CD4-positive, alpha-beta T cell treated with Interleukin-15 for 4 hours (primary cell): ENCODE measurements around the gene JAZF1.

Experiments
- DNase-seq: peaks from one replicate; pipeline ENCODE4 v3.0.0-alpha.2; 2020; ENCODE audit warnings: low spot score

JAZF1 gene

DNA sequence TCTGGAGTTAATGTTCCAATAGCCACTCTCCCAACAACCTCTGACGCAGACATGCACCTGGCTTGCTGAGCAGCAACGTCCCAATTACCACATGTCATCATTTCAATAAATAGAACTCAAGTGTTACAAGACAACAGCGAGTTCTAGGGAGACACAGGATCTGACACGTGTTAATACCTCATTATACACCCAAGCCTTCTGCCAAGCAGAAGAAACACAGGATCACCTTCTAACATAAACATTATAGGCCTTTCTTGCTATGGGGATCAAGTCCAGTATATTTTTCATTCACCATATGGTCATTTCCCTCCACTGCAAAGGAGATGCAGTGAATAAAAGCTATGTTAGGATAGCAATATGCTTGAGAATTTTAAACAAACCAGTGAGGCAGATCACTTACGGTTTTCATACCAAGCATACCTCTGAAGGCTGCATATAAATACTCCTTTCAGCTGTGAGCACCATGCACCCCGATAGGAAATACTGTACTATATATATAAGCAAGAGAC is 74.2 kb downstream of the JAZF1 start:
- no peak for DNase-seq

DNA sequence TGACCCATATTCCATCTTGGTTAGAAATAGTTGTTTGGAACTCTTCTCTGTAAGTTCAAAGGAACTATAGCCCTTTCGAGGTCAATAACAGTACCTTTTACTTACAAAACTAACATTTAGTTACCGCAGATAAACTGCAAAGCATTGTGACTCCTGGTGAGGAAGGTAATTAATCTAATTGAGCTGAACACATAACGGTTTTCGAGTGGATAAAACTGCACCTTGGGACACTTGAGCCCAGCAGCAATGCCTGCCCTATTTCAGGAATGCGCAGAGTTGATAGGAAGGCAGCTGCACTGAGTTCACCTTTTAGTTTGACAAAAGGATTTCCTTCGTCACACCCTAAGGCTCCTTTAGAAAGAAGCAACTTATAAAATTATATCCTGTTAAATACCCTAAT is 75.4 kb downstream of the JAZF1 start:
- DNase-seq, result no peak

DNA sequence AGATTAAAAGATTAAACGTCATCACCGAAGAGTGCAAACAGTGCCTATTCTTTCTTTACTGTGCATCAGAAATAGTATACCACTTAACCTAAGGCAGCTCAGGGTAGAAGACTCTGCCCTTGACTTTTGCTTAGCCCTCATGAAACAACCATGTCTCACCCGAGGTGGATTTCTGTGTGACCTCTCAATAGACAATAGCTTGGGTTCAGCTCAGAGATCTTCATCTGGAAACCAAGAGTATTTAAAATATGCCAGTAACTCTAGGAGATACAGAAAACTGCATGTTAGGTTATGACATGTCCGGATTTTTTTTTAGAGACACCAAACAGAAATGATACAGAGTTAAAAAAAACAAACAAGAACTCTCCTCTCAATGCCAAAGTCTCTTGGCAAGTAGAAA is 75.8 kb downstream of the JAZF1 start:
- DNase-seq, result no peak

DNA sequence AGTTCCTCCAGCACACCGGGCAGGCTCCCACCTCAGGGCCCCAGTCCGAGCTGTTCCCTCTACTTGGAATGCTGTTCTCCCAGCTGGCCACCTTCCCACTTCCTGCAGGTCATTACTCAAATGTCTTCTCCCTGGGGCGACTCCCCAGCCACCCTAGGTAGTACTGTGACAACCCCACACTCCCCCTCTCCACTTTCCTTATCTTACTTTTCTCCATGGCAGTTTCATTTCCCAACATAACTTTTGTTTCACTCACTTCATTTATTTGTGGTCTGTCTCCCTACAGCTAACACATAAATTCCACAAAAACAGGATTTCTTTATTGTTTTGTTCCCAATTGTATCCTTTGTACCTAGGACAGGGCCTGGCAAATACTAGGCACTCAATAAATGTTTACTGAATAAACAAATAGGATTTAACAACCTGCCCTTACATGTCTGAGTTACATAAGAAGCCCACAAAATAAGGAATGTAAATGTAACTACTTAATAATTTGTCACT is 76.5 kb downstream of the JAZF1 start:
- no peak for DNase-seq

DNA sequence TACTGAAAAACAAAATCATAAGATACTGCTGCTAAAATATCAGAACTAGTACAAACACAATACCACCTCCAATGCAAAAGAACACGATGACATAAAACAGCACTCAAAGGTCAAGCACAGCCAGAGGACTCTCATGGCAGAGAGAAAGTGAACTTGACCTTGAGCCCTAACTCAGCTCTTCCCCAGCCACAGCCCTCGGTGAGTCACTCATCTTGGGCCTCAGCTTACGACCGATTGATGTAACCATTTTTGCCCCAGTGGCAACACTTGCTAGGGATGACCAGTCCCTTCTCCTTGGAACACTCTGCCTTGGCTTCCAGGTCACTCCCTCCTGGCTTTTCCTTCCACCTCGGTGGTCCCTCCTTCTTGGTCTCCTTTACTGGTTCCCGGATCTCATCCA is 77.8 kb downstream of the JAZF1 start:
- DNase-seq, result no peak

DNA sequence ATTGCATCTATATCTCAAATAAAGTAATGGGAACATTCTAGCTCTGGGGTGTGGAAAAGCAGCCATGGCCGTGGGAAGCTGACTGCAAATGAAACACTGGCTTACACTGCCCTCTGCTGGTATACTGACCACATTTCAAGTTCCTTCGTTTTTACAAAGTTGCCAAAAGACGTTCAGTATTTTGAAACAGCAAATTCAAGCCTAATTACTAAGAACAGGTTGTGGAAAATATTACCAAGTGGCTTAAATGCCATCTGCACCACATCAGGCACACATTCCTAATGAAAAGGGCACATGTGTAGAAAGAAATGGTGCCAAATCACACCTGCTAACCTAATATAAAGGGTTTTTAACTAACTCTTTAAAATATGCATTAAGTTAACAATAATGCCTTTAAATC is 83.9 kb downstream of the JAZF1 start:
- DNase-seq, result peak; percentile 50

DNA sequence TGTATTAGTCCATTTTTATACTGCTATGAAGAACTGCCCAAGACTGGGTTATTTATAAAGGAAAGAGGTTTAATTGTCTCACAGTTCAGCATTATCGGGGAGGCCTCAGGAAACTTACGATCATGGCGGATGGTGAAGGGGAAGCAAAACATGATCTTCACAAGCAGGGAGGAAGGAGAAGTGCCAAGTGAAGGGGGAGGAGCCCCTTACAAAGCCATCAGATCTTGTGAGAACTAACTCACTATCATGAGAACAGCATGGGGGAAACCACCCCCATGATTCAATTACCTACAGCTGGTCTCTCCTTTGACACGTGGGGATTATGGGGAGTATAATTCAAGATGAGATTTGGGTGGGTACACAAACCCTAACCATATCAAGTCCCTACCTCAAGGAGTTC is 85.4 kb downstream of the JAZF1 start:
- DNase-seq, result no peak

DNA sequence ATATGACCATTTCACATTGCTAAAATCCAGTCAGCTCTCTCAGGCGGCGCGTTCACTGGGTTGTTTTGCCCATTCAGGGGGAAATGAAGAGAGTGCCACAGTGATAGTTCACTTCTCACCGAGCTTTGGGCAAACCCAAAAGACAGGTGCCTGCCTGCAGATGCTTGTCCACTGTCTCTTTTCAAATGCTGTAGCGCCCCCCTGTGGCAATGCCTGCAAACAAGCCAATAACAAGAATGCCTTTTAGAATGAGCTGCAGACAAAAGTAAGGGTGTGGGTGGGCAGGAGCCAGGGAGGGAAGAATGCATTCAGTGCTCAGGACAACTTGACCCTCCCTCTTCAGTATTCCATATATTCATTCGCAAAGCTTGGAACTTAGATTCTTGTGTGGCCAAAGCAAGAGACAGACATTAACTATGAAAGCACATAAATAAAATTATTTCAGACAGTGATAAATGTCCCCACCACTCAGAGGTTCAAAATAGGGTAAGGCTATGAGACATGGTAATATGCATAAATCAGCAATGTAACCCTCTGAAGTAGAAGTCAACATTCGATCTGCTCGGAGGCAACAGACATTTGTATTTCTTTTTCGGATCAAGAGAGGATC is 86.9 kb downstream of the JAZF1 start:
- DNase-seq, result peak; percentile 25

DNA sequence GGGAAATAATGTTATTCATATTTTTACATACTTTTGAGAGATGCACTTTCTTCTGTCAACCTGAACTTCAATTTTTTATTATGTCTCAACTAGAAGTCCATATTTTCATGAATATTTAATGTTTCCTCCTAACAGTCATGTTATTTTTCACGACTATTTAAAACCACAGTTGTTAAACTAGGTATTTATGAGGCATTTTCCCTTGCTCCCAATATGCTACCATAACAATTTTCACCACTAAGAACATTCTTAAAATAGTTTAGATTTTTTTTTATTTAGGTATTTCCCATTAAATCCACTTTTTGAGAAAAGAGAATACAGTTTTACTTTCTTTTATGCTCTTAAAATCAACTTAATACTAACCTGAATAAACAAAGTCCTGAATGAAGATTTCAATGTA is 89.4 kb downstream of the JAZF1 start:
- no peak for DNase-seq

DNA sequence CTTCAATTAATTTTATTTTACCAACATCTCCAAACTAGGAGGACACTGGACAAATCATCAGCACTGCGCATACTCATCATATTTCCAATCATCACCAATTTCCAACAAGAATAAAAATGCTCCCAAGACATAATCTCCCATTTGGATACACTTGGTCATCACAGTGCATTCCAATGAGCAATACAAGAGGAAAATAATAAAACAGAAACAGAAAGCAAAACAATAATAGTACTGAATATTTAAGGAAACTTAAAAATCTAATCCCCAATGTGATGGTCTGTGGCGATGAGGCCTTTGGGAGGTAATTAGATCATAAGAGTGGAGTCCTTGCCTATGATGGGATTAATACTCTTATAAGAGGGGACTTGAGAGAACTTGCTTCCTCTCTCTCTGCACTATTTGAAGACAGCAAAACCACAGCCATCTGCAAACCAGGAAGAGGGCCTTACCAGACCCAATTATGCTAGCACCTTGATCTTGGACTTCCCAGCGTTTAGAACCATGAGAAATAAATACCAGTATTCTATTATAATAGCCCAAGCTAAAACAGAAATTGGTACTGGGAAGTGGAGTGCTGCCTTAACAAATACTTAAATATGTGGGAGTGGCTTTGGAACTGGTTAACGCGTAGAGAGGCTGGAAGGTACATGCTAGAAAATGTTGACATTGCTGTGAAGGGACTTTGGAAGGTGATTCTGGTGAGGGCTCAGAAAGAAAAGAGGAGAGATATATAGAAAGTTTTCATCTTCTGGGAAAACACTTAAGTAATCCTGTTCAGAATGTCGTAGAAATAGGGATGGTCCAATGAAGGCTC is 91.5 kb downstream of the JAZF1 start:
- DNase-seq, result no peak

DNA sequence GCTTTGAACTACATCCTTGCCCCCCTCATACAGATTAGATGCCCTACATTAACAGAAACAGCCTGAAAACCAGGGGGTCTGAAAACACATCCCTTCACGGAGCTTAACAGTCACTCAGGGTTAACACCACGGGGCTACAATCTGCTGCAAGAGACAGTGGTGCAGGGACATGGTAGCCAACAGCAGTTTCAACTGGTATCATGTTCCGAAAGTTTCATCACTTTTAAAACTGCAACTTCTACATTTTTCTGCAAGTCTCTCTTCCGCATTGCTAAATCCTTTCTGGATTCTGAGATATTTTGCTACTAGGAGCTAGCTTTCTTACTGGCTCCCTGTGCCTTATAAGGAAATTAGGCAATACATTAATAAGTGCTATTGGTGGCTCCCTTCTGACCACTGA is 92.6 kb downstream of the JAZF1 start:
- no peak for DNase-seq

DNA sequence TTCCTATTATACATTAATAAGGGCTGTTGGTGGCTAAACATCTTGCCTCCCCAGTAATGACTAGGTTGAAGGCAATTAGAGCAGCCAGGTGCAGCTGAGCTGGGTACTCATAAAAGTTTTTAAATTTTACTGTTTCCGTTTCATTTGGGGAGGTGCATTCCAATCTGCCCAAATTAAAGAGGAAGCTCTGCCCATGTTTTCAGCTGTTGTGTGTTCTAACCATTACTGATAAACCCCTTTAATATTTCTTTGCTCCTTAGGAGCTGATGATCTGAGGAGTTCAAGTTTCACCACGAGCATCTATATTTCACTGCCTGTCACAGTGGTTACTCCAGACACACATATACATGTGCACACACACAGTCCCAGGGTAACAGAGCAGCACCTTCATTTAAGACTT is 94.4 kb downstream of the JAZF1 start:
- no peak for DNase-seq

DNA sequence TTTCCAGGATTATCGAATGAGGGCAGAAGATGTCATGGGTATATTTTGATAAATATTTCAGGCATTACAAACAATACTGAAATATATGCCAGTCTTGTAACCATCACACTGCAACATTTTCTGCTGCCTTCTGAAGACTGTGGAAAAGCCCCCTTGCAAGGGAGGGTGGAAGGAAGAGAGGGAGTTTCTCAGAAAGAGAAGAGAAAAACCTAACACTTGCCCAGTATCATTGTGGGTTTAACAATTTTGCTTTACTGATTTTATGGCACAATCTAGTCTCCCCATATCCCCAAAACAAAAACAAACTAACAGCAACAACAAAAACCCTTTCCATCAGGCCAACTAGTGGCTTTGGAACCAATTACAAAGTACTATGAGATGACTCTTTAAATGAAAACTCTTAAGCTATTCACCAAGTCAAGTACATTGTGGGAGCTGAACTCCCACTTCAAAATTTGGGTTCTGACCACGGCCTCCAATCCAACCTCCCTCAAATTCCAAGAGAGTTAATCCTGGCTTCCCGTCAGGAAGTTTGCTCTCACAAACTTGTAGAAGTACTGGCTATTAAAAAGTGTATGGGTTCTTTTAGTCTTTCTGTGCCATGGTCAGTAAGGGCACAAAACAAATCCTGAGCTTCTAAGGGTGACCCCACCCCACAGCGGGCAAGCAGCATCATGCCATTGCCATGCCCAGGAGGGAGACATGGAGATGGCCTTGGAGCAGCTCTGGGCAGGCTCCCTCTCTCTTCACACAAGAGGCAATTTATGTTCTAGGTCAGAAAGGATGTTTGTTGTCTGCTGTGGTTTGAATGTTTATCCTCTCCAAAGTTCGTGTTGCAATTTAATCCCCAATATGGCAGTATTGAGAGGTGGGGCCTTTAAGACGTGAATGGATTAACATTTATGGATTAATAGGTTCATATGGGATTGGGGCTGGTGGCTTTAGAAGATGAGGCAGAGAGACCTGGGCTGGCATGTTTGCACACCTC is 96.3 kb downstream of the JAZF1 start:
- DNase-seq, result no peak

DNA sequence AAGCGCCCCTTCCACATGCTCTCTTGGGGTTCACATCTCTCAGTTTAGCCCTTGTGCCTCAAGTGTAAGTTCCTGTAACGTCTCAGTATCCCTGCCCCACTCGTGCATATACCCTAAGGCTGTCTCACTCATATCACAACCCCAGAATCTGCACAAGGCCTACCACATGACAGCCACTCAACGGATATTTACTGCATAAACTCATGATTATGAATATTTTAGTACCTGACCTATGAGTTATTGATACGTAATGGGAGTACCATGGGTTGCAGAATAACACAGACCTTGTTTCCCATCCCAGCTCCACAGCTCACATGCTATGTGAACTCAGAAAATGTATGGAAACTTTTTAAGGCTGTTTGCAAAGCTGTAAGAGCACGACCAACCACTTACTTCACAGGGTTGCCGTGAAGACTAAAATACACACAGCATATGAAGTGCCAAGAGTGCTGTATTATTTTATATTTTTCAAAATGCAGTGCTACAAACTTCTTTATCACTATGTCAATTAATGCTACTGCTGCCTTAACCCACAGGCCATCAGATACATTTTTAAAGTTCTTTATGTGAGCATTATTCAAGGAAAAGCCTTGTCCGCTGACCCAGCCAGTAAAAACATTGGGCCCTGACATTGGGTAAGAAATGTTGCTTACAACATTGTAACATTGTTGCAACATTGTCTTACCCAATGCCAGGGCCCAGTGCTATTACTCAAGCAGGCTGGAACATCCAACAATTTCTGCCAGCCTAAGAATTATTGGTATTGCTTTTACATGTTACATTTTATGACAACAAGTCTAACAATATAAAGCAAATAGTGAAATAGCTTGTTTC is 97.2 kb downstream of the JAZF1 start:
- DNase-seq, result no peak

DNA sequence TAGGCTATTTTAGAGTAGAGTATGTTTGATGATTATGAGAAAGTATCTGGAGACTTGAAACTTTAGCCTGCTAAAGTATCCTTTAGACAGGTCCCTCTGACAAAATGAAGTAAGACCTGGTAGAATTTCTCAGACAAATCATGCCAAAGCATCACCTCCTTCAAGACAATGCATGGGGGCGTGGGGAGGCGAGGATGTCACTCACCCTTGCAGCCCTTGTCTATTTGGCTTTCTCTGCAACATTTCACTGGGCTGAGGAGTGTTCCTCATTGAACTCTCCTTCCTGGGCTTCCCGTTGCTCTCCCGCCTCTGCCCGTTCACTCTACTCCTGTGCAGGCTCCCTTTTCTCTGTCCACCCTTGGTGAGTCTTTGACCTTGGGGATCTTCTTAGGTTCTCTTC is 98.5 kb downstream of the JAZF1 start:
- no peak for DNase-seq

DNA sequence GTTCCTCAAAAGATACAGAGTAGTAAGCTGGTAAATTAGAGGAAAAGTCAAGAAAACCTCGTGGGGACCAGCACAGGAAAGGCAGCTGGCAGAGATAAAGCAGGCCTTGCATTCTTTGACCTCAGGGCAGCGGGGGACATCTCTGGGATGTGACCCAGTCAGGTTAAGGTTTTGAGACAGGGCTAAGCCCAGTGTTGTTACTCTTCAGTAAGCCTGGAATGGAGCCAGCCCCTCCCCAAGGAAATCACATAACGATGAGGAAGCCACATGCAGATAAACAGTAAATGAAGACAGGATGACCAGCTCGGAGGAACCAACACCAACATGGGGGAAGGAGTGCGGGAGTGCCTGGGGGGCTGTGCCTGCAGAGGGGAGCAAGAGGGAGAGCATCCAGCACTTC is 99.6 kb downstream of the JAZF1 start:
- DNase-seq, result no peak

DNA sequence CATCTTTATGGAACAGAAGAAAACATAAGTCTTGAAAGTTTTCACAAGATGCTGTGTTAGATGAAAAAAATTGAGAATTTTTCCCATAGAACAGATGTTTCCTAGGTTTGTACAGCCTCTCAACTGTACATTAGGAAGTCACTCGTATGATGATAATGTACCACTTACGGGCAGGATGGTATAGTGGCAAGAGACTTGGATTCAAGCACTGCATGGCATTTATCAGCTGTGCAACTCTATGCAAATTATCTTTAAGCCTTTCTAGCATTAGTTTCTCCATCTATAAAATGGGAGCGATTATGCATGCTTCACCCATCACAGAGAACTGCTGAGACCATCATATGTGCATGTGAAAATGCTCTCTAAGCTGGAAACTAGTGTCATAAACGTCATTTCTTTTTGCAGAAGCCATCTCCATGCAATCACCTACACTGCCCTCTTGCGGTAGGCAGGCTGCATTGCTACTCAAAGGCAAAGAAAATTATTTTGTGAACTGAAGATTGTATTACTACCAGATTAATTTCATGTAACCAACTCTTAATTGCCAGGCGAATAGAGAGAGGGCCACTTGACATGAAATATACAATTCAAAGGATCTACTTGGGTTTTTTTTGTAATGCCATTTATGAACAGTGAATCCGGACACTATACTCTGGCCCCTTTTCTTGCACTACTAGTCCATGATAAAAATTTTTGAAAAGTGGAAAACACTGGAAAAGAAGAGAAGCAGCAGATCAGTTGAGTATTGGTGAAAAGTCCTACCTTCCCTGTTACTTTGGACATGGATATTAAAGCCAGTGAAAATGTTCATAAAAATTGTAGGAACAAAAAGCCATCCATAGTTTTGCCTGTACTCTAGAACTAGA is 102.3 kb downstream of the JAZF1 start:
- peak; percentile 58 for DNase-seq

DNA sequence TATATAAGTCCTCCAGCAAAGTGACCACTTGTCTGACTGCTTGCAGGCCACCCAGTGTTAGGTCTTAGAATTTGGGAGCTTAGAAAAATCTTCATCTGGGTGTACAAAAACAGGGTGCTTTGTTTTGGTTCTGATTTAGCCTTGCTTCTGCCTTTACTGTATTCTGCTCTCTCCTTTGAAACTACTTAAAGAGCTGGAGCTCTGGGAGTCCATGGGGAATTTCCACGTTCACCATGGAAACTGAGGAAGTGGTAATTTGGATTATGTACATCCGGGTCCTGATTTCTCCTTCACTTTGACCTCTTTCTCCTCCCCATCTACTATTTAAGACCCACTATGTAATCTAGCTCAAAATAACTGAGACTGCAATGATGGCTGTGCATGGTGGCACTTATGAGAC is 103.0 kb downstream of the JAZF1 start:
- no peak for DNase-seq

DNA sequence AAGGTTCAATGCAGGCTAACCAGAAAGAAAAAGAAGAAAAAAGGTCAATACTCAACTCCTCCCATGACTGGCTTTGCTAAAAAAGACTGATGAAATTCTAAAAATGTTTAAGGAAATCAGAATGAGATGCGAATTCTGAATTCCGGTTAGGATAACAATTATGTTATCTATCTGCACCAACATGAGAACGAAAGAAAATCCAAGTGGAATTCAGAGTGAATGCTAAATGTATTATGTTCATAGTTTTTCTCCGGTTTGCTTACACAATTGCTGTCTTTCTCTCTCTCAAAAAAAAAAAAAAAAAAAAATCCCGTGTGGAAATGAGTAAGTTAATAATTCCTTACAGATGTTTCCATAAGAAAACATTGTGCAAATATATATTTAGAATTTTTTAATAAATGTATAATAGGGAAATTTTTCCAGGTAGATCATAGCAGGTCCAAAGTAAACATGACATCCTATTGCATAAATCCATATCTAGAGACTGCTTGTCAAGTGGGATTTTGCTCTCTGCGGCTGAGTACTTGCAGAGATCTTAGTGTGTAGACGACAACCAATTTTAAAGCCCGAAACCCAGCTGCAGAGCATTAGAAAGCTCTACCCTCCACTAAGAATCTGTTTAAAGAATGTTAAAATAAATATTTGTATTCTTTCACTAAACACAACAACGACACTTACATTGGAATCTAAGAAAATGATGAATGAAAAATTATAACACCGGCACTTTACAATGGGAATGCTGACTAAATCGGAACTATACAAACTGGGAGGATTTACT is 104.0 kb downstream of the JAZF1 start:
- no peak for DNase-seq
